GM23248 (cell line): Measurements from ENCODE around the gene SLC5A11. TPM values are rescaled to one million over a fixed set of nuclear protein-coding genes. Genes with fewer than 3 reads are reported as not detected.
A peak's percentile ranks its signal among the peaks of the same experiment; 100 is the strongest.
"Not testable (repeated sequence)": the region's sequence is repeated elsewhere in the genome, so short reads cannot be mapped to it uniquely, and the experiment has no call there.

Source experiments
- DNase-seq: peaks from one replicate; pipeline ENCODE4 v3.0.0-alpha.2; 2015
- H2AFZ ChIP-seq: fragments of 200-600 bp; sonication (generic); 2 replicates; pipeline ENCODE4 v1.6.1; 2016; ENCODE audit warnings: antibody characterized with exemption
- H3F3A ChIP-seq: fragments of 200-600 bp; sonication (generic); 2 replicates; pipeline ENCODE4 v1.6.1; 2016; ENCODE audit warnings: mild to moderate bottlenecking, antibody characterized with exemption, mixed run types; ENCODE audit not compliant: insufficient read depth
- H3K27ac ChIP-seq: fragments of 200-600 bp; sonication (generic); 2 replicates; pipeline ENCODE4 v1.5.1; 2016; ENCODE audit warnings: mild to moderate bottlenecking
- H3K27me3 ChIP-seq: fragments of 200-600 bp; sonication (generic); replicated peaks from 2 replicates; pipeline ENCODE4 v1.6.1; 2016; ENCODE audit warnings: mild to moderate bottlenecking; ENCODE audit not compliant: insufficient read depth
- H3K36me3 ChIP-seq: fragments of 200-600 bp; sonication (generic); 2 replicates; pipeline ENCODE4 v1.6.1; 2016; ENCODE audit warnings: low read depth, mild to moderate bottlenecking
- H3K4me1 ChIP-seq: fragments of 200-600 bp; sonication (generic); 2 replicates; pipeline ENCODE4 v1.6.1; 2016; ENCODE audit warnings: mild to moderate bottlenecking; ENCODE audit not compliant: insufficient read depth
- H3K4me2 ChIP-seq: fragments of 200-600 bp; sonication (generic); one replicate; pipeline ENCODE4 v1.6.1; 2016; ENCODE audit warnings: mild to moderate bottlenecking; ENCODE audit not compliant: unreplicated experiment
- H3K4me3 ChIP-seq: fragments of 200-600 bp; sonication (generic); 2 replicates; pipeline ENCODE4 v1.5.1; 2016; ENCODE audit warnings: mild to moderate bottlenecking
- H3K79me2 ChIP-seq: fragments of 200-600 bp; sonication (generic); 2 replicates; pipeline ENCODE4 v1.6.1; 2016; ENCODE audit warnings: mild to moderate bottlenecking; ENCODE audit not compliant: insufficient read depth
- H3K9ac ChIP-seq: fragments of 200-600 bp; sonication (generic); 2 replicates; pipeline ENCODE4 v1.6.1; 2016; ENCODE audit warnings: mild to moderate bottlenecking
- H3K9me2 ChIP-seq: fragments of 200-600 bp; sonication (generic); 2 replicates; pipeline ENCODE4 v1.6.1; 2016; ENCODE audit warnings: mixed run types, mild to moderate bottlenecking, moderate library complexity; ENCODE audit not compliant: insufficient read depth
- H3K9me3 ChIP-seq: fragments of 200-600 bp; sonication (generic); one replicate; pipeline ENCODE4 v1.6.1; 2017; ENCODE audit warnings: low read depth
- H4K20me1 ChIP-seq: fragments of 200-600 bp; sonication (generic); 2 replicates; pipeline ENCODE4 v1.6.0; 2016; ENCODE audit not compliant: insufficient read depth
- EZH2 ChIP-seq: fragments of 200-600 bp; sonication (generic); IDR thresholded peaks from 2 replicates; pipeline ENCODE4 v1.6.1; 2018; ENCODE audit warnings: antibody characterized with exemption, mild to moderate bottlenecking; ENCODE audit not compliant: insufficient read depth, poor library complexity, severe bottlenecking
- EZH2phosphoT487 ChIP-seq: fragments of 200-600 bp; sonication (generic); IDR thresholded peaks from 2 replicates; pipeline ENCODE4 v1.6.1; 2018; ENCODE audit warnings: antibody characterized with exemption, moderate library complexity, mild to moderate bottlenecking, low read depth; ENCODE audit not compliant: insufficient read depth
- WGBS, 2 experiments: methylation state at CpG; one replicate each; pipeline ENCODE4 v1.1.6; 2015 to 2017; ENCODE audit warnings: low lambda C conversion rate in 2 of 2, low coverage in 1 of 2; ENCODE audit errors: missing lambda C conversion rate in 2 of 2; 5-methylcytosine and 5-hydroxymethylcytosine counted together
- in situ Hi-C: fragments of 300-500 bp; cut with MboI; formaldehyde crosslinking; loops from 2 replicates; pipeline ENCODE4 v1.15.0; 2020
- polyA plus RNA-seq: library from polyadenylated mRNA; unstranded; fragments of >200 nt; fragmentation: Nextera tagmentation; extraction: Ambion mirVana; gene quantifications from 2 replicates; pipeline ENCODE4 v1.2.1, GENCODE V29; 2016
- total RNA-seq: library from RNA; depleted of rRNA; stranded (reverse); fragments of >200 nt; shearing (Covaris generic); gene quantifications from 2 replicates; pipeline ENCODE4 v1.2.3, GENCODE V29; 2014

The SLC5A11 gene
- total and polyA plus RNA-seq, 2 experiments from 2014 or later, result not detected

- no peaks in the 10 kb centered on the region for H3K27me3 ChIP-seq
- no peaks in the 10 kb centered on the region for H3K4me1 ChIP-seq
- H3K9me2 ChIP-seq, result no peaks in the 10 kb centered on the region
- H3F3A ChIP-seq, result no peaks in the 10 kb centered on the region
- TF ChIP-seq EZH2 (no peak), EZH2phosphoT487 (no peak)
- H2AFZ ChIP-seq, result no peak overlapping the region
- no peaks in the 10 kb centered on the region for H4K20me1 ChIP-seq
- DNase-seq, result no peak
- 91 to 95% methylated on average over 1 of the region's 1 CpG for WGBS, 2 experiments
- H3K79me2 ChIP-seq, result peaks cover 10% of the 10 kb centered on the region; the same call in 1 of the 2 replicates
- H3K9me3 ChIP-seq, result no peaks in the 10 kb centered on the region
- H3K4me2 ChIP-seq, result no peak overlapping the region
- H3K27ac ChIP-seq, result no peak overlapping the region
- in situ Hi-C loops, result no loop called here
- no peak overlapping the region for H3K9ac ChIP-seq
- no peak overlapping the region for H3K4me3 ChIP-seq
- H3K36me3 ChIP-seq, result peaks cover 85% of the 10 kb centered on the region
Measured at GRCh38 chr16:24807301-24807700, 38.5 kb upstream of the SLC5A11 start.

- TF ChIP-seq EZH2, result no peak
- TF ChIP-seq EZH2phosphoT487, result no peak
- Histone ChIP-seq H4K20me1 (no peaks in the 10 kb centered on the region), H3K9me2 (no peaks in the 10 kb centered on the region), H3K4me2 (no peak overlapping the region), H2AFZ (no peak overlapping the region), H3K4me3 (no peak overlapping the region), H3K79me2 (0 out of 2 replicates have a peak, but pooled peaks cover 5% of the 10 kb centered on the region), H3K27me3 (no peaks in the 10 kb centered on the region), H3K4me1 (no peaks in the 10 kb centered on the region), H3K9ac (no peak overlapping the region), H3K36me3 (peaks cover 68% of the 10 kb centered on the region), H3F3A (no peaks in the 10 kb centered on the region), H3K27ac (no peak overlapping the region), H3K9me3 (no peaks in the 10 kb centered on the region)
- peak; percentile 7 for DNase-seq
- WGBS, 2 experiments, result 81 to 82% methylated on average over 11 of the region's 11 CpGs
- in situ Hi-C loops, result loop anchor here (10.0 kb wide), 1 partner anchor 236 kb away; no protein-coding TSS in a partner anchor
Measured at GRCh38 chr16:24810951-24811843, 34.6 kb upstream of the SLC5A11 start.

DNA sequence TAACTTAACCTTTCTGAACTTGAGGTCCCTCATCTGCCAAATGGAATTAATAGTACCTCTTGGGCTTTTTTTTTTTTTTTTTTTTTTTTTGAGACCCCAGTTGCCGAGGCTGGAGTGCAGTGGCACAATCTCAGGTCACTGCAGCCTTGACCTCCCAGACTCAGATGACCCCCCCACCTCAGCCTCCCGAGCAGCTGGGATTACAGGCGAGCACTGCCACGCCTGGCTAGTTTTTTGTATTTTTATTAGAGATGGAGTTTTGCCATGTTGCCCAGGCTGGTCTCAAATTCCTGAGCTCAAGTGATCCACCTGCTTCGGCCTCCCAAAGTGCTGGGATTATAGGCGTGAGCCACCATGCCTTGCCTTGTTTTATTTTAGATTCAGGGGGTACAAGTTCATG is 33.0 kb upstream of the SLC5A11 start:
- H3K27ac ChIP-seq, H3K27me3 ChIP-seq, DNase-seq, H3K4me1 ChIP-seq, H3K9me2 ChIP-seq, H3F3A ChIP-seq, H4K20me1 ChIP-seq, H3K4me3 ChIP-seq, H3K4me2 ChIP-seq, H3K79me2 ChIP-seq, H3K9me3 ChIP-seq, H2AFZ ChIP-seq, H3K9ac ChIP-seq: not testable (repeated sequence)
- 90 to 91% methylated on average over 6 of the region's 6 CpGs for WGBS, 2 experiments
- in situ Hi-C loops, result loop anchor here (10.0 kb wide), 1 partner anchor 238 kb away; no protein-coding TSS in a partner anchor
- peaks cover 66% of the 10 kb centered on the region for H3K36me3 ChIP-seq

GRCh38 chr16:24815021-24815420 is 30.7 kb upstream of the SLC5A11 start:
- Histone ChIP-seq H3K27ac (no peak overlapping the region), H2AFZ (no peak overlapping the region), H3K9ac (no peak overlapping the region), H3K36me3 (peaks cover 62% of the 10 kb centered on the region), H4K20me1 (no peaks in the 10 kb centered on the region), H3F3A (0 out of 2 replicates have a peak, but pooled peaks cover 2% of the 10 kb centered on the region), H3K4me1 (0 out of 2 replicates have a peak, but pooled peaks cover 5% of the 10 kb centered on the region), H3K27me3 (no peaks in the 10 kb centered on the region), H3K9me3 (no peaks in the 10 kb centered on the region), H3K4me3 (no peak overlapping the region), H3K9me2 (no peaks in the 10 kb centered on the region), H3K4me2 (no peak overlapping the region), H3K79me2 (no peaks in the 10 kb centered on the region)
- no peak for DNase-seq
- in situ Hi-C loops, result loop anchor here (10.0 kb wide), 1 partner anchor 240 kb away; no protein-coding TSS in a partner anchor
- WGBS, 2 experiments, result 84 to 85% methylated on average over 7 of the region's 7 CpGs
- TF ChIP-seq EZH2phosphoT487, result no peak
- TF ChIP-seq EZH2, result no peak
